NCI-H146 (cell line): Measurements from ENCODE around the gene FYCO1.

Experiments used
- DNase-seq: peaks from one replicate; lab custom pipeline; 2025; lab: John Stamatoyannopoulos, UW

FYCO1 gene

GRCh38 chr3:45964139-45964538 is 31.5 kb downstream of the FYCO1 start:
- DNase-seq: no peak

GRCh38 chr3:45962033-45962432 is 33.6 kb downstream of the FYCO1 start:
- DNase-seq: no peak

GRCh38 chr3:45960289-45960688 is 35.3 kb downstream of the FYCO1 start:
- no peak for DNase-seq

- DNase-seq: no peak
Measured at GRCh38 chr3:45959201-45959600, 36.4 kb downstream of the FYCO1 start.

GRCh38 chr3:45958321-45958791 is 37.3 kb downstream of the FYCO1 start:
- no peak for DNase-seq

GRCh38 chr3:45957586-45957985 is 38.0 kb downstream of the FYCO1 start:
- DNase-seq: no peak

GRCh38 chr3:45955706-45956105 is 39.9 kb downstream of the FYCO1 start:
- no peak for DNase-seq

- DNase-seq: no peak
Measured at GRCh38 chr3:45955017-45955647, 40.5 kb downstream of the FYCO1 start.

GRCh38 chr3:45954306-45954705 is 41.3 kb downstream of the FYCO1 start:
- DNase-seq: no peak

- no peak for DNase-seq
Measured at GRCh38 chr3:45953536-45953935, 42.1 kb downstream of the FYCO1 start.

- DNase-seq: no peak
Measured at GRCh38 chr3:45952456-45952855, 43.2 kb downstream of the FYCO1 start.

GRCh38 chr3:45951946-45952345 is 43.7 kb downstream of the FYCO1 start:
- DNase-seq: no peak

GRCh38 chr3:45950686-45951600 is 44.7 kb downstream of the FYCO1 start:
- no peak for DNase-seq

- DNase-seq: no peak
Measured at GRCh38 chr3:45950131-45950530, 45.5 kb downstream of the FYCO1 start.

- DNase-seq: no peak
Measured at GRCh38 chr3:45949432-45949831, 46.2 kb downstream of the FYCO1 start.

- no peak for DNase-seq
Measured at GRCh38 chr3:45948881-45949280, 46.7 kb downstream of the FYCO1 start.

GRCh38 chr3:45948311-45948781 is 47.3 kb downstream of the FYCO1 start:
- no peak for DNase-seq

GRCh38 chr3:45947361-45947760 is 48.3 kb downstream of the FYCO1 start:
- no peak for DNase-seq

GRCh38 chr3:45946875-45947274 is 48.7 kb downstream of the FYCO1 start:
- DNase-seq: no peak

GRCh38 chr3:45946307-45946706 is 49.3 kb downstream of the FYCO1 start:
- DNase-seq: no peak

- no peak for DNase-seq
Measured at GRCh38 chr3:45944830-45945620, 50.6 kb downstream of the FYCO1 start.

- DNase-seq: no peak
Measured at GRCh38 chr3:45943207-45943846, 52.3 kb downstream of the FYCO1 start, which contains the start of gene CXCR6. Gene CXCR6 (plus strand): TSS chr3:45943464. CDS start chr3:45946482, 3,018 bp downstream.
